ENCODE results near the gene AP1M1.

DNA sequence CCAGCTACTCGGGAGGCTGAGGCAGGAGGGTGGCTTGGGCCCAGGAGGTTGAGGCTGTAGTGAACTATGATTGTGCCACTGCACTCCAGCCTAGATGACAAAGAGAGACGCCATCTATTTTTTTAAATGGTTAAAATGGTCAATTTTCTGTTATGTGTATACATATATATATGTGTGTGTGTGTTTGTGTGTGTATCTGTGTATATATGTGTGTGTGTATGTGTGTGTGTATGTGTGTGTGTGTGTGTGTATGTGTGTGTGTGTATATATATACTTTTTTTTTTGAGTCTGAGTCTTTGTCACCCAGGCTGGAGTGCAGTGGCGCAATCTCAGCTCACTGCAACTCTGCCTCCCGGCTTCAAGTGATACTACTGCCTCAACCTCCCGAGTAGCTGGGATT is 84.0 kb downstream of the AP1M1 start:
- TF ChIP-seq, protein P1, sequence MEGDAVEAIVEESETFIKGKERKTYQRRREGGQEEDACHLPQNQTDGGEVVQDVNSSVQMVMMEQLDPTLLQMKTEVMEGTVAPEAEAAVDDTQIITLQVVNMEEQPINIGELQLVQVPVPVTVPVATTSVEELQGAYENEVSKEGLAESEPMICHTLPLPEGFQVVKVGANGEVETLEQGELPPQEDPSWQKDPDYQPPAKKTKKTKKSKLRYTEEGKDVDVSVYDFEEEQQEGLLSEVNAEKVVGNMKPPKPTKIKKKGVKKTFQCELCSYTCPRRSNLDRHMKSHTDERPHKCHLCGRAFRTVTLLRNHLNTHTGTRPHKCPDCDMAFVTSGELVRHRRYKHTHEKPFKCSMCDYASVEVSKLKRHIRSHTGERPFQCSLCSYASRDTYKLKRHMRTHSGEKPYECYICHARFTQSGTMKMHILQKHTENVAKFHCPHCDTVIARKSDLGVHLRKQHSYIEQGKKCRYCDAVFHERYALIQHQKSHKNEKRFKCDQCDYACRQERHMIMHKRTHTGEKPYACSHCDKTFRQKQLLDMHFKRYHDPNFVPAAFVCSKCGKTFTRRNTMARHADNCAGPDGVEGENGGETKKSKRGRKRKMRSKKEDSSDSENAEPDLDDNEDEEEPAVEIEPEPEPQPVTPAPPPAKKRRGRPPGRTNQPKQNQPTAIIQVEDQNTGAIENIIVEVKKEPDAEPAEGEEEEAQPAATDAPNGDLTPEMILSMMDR (IDR thresholded peaks at IDR 0.05; ENCODE audit: low read depth, low read length) = no peak
- TF ChIP-seq EZH2phosphoT487 (IDR thresholded peaks at IDR 0.05; ENCODE audit: low read depth) = no peak

Data from OCI-LY3 (cell line).